ENCODE measurements around the gene ZNF492. TPM values are rescaled to one million over a fixed set of nuclear protein-coding genes. Genes with fewer than 3 reads are reported as not detected.

ZNF492 gene
- total and polyA plus RNA-seq, 2 of the 8 experiments (the other 6 are each of a cell fraction or from before 2014, with no cell fraction given), result not detected

- TF ChIP-seq, protein P1, sequence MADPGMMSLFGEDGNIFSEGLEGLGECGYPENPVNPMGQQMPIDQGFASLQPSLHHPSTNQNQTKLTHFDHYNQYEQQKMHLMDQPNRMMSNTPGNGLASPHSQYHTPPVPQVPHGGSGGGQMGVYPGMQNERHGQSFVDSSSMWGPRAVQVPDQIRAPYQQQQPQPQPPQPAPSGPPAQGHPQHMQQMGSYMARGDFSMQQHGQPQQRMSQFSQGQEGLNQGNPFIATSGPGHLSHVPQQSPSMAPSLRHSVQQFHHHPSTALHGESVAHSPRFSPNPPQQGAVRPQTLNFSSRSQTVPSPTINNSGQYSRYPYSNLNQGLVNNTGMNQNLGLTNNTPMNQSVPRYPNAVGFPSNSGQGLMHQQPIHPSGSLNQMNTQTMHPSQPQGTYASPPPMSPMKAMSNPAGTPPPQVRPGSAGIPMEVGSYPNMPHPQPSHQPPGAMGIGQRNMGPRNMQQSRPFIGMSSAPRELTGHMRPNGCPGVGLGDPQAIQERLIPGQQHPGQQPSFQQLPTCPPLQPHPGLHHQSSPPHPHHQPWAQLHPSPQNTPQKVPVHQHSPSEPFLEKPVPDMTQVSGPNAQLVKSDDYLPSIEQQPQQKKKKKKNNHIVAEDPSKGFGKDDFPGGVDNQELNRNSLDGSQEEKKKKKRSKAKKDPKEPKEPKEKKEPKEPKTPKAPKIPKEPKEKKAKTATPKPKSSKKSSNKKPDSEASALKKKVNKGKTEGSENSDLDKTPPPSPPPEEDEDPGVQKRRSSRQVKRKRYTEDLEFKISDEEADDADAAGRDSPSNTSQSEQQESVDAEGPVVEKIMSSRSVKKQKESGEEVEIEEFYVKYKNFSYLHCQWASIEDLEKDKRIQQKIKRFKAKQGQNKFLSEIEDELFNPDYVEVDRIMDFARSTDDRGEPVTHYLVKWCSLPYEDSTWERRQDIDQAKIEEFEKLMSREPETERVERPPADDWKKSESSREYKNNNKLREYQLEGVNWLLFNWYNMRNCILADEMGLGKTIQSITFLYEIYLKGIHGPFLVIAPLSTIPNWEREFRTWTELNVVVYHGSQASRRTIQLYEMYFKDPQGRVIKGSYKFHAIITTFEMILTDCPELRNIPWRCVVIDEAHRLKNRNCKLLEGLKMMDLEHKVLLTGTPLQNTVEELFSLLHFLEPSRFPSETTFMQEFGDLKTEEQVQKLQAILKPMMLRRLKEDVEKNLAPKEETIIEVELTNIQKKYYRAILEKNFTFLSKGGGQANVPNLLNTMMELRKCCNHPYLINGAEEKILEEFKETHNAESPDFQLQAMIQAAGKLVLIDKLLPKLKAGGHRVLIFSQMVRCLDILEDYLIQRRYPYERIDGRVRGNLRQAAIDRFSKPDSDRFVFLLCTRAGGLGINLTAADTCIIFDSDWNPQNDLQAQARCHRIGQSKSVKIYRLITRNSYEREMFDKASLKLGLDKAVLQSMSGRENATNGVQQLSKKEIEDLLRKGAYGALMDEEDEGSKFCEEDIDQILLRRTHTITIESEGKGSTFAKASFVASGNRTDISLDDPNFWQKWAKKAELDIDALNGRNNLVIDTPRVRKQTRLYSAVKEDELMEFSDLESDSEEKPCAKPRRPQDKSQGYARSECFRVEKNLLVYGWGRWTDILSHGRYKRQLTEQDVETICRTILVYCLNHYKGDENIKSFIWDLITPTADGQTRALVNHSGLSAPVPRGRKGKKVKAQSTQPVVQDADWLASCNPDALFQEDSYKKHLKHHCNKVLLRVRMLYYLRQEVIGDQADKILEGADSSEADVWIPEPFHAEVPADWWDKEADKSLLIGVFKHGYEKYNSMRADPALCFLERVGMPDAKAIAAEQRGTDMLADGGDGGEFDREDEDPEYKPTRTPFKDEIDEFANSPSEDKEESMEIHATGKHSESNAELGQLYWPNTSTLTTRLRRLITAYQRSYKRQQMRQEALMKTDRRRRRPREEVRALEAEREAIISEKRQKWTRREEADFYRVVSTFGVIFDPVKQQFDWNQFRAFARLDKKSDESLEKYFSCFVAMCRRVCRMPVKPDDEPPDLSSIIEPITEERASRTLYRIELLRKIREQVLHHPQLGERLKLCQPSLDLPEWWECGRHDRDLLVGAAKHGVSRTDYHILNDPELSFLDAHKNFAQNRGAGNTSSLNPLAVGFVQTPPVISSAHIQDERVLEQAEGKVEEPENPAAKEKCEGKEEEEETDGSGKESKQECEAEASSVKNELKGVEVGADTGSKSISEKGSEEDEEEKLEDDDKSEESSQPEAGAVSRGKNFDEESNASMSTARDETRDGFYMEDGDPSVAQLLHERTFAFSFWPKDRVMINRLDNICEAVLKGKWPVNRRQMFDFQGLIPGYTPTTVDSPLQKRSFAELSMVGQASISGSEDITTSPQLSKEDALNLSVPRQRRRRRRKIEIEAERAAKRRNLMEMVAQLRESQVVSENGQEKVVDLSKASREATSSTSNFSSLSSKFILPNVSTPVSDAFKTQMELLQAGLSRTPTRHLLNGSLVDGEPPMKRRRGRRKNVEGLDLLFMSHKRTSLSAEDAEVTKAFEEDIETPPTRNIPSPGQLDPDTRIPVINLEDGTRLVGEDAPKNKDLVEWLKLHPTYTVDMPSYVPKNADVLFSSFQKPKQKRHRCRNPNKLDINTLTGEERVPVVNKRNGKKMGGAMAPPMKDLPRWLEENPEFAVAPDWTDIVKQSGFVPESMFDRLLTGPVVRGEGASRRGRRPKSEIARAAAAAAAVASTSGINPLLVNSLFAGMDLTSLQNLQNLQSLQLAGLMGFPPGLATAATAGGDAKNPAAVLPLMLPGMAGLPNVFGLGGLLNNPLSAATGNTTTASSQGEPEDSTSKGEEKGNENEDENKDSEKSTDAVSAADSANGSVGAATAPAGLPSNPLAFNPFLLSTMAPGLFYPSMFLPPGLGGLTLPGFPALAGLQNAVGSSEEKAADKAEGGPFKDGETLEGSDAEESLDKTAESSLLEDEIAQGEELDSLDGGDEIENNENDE (IDR thresholded peaks at IDR 0.05; ENCODE audit: insufficient replicate concordance, low read length), result no peak
Measured at GRCh38 chr19:22603518-22604440, 30.3 kb upstream of the ZNF492 start (continued).

Measured in H1 (cell line).